Measurements from ENCODE around the gene WDR37.

DNA sequence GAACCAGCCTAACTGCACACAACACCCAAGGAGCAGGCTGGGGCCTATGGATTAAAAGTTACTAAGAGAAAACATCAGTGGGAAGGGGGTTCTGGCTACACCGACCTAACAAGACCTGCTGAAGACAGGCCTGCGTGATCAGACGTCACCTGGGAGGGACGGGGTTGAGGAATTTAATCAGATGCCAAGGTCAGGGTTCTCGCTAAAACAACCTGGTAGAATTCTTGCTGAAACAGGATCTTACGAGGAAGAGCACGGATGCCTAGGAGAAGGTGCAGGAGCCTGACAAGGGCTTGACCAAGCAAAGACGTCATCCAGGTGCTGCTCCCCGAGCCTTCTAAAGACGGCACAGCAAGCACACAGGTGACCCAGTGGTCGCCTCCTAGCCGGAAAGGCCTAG is 32.1 kb upstream of the WDR37 start:
- TF ChIP-seq, protein P1, sequence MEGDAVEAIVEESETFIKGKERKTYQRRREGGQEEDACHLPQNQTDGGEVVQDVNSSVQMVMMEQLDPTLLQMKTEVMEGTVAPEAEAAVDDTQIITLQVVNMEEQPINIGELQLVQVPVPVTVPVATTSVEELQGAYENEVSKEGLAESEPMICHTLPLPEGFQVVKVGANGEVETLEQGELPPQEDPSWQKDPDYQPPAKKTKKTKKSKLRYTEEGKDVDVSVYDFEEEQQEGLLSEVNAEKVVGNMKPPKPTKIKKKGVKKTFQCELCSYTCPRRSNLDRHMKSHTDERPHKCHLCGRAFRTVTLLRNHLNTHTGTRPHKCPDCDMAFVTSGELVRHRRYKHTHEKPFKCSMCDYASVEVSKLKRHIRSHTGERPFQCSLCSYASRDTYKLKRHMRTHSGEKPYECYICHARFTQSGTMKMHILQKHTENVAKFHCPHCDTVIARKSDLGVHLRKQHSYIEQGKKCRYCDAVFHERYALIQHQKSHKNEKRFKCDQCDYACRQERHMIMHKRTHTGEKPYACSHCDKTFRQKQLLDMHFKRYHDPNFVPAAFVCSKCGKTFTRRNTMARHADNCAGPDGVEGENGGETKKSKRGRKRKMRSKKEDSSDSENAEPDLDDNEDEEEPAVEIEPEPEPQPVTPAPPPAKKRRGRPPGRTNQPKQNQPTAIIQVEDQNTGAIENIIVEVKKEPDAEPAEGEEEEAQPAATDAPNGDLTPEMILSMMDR (IDR thresholded peaks at IDR 0.05), result no peak
- no peak for TF ChIP-seq EZH2 (IDR thresholded peaks at IDR 0.05; ENCODE audit: borderline replicate concordance, insufficient read depth, low read depth, low read length, poor library complexity, severe bottlenecking)

Data from B cell (primary cell).